Daoy (cell line): ENCODE results near the gene SLC16A10. TPM values are rescaled to one million over a fixed set of nuclear protein-coding genes. Genes with fewer than 3 reads are reported as not detected.
A peak's percentile ranks its signal among the peaks of the same experiment; 100 is the strongest.
"Not testable (repeated sequence)": the region's sequence is repeated elsewhere in the genome, so short reads cannot be mapped to it uniquely, and the experiment has no call there.

Experiments
- DNase-seq: peaks from one replicate; pipeline ENCODE4 v3.0.0-alpha.2; 2015; ENCODE audit warnings: low read depth
- total RNA-seq: library from RNA; depleted of rRNA; stranded (reverse); fragments of >200 nt; shearing (Covaris generic); gene quantifications from 2 replicates; pipeline ENCODE4 v1.2.3, GENCODE V29; 2014

SLC16A10 gene
- total RNA-seq, 1 experiment from 2014 or later: 1.2 TPM

DNA sequence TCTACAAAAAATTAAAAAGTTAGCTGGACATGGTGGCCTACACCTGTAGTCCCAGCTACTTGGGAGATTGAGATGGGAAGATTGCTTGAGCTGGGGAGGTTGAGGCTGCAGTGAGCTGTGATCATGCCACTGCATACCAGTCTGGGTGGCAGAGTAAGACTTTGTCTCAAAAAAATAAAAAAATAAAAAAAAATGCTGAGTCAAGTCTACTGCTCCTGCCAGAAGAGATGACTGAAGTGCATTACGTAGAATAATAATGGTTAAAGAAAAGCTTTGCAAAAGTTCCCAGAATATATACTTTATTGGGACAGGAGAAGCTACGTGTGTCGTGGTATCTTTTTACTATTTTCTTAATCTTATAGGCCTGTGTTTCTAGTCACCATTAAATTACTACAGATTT is 125.3 kb downstream of the SLC16A10 start:
- no peak for DNase-seq

DNA sequence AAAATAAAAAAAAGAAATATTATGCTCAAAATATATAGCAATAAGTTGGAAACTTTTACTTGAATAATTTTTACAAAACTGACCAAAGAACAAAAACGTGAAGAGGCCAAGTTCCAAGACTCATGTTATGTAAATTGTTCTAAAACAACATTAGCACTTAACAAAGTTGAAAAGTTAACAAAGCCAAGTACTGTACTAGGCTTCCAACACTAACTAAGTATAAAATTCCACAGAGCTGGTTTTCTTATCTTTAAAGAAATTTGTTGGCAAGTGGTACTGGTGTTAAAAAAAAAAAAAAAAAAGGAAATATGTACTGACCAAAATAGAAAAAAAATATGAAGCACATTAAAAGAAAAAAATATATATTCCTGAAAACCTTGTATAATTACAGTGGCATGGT is 127.8 kb downstream of the SLC16A10 start:
- no peak for DNase-seq

DNA sequence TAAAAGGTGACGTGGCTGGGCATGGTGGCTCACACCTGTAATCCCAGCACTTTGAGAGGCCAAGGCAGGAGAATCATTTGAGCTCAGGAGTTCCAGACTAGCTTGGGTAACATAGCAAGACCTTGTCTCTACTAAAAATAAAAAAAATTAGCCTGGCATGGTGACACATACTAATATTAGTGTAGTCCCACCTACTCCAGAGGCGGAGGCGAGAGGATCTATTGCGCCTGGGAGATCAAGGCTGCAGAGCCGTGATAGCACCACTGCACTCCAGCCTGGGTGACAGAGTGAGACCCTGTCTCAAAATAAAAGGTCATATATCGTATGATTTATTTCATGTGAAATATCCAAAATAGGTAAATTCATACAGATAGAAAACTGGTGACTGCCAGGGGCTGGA is 132.5 kb downstream of the SLC16A10 start:
- no peak for DNase-seq

DNA sequence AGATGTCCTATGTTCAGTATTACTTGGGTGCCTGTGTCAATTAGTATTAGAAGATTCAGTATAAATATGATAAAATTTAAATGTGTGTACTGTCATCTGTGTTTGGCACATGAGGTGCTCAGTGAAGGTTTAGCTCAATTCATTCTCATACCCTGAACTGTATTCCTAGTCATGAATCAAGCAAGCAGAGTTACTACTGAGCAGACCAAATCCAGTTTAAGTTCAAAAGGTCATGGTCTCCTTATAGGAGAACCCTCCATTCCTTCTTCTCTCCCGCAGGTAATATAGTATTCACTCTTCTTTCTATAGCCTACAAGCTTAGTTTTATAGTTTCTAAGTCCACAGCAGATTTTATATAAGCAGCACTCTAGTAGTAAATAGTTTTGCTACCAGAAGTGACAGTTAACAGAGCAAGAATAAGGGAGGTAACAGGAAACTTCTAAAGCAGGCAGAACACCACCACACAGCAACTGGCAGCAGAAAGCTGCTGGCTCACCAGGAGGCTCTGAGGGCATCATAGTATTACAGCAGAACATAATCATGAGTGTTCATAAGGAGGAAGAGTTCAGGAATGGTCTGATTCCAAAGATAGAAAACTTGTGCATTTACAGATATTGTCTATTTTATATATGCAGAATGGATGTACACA is 133.2 kb downstream of the SLC16A10 start:
- DNase-seq: no peak

DNA sequence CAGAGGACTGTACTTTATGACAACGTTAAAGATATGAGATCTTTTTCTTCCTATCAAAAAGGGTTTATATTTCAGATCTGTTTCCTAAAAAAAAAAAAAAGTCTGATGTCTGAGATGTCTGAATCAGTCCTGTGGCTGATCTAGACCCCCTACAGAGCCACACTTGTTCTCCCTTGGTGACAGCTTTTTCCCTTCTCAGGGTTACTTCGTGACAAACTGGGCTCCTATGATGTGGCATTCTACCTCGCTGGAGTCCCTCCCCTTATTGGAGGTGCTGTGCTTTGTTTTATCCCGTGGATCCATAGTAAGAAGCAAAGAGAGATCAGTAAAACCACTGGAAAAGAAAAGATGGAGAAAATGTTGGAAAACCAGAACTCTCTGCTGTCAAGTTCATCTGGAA is 134.5 kb downstream of the SLC16A10 start:
- no peak for DNase-seq

DNA sequence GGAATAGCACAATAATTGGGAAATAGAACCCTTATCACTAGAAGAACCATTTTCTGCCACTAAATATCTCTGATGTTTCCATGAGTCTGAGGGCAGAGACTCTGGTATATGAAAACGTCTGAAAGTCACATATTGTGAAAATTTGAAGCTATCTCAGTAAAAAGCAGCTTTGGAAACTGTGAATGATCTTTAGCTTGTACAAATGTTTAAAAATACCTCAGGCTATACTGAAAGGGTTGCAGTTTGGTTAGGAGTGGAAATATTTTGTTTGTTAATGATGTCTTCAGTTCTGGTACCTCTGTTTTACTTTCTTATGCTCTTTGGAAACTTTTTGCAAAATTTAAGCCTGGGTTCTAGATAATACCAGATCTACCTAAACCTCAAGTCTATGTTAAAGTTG is 135.0 kb downstream of the SLC16A10 start:
- DNase-seq: no peak

DNA sequence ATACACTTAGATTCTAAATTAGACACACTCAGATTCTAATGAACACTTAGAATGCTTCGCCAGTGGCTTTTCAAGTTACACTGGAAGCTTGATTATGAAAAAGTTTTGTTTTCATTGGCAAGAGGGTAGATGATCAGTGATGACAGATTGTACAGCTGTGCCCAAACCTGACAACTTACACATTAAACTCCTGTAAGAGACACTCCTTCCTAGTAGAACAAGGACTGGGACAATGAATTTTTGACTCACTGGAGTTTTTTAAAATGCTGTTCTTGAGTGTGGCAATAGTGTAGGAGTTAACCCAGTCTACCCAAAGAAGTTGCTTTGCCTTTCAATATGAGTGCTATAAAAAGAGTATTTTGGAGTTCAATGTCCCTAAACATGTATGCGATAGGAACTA is 140.8 kb downstream of the SLC16A10 start:
- peak; percentile 8 for DNase-seq

DNA sequence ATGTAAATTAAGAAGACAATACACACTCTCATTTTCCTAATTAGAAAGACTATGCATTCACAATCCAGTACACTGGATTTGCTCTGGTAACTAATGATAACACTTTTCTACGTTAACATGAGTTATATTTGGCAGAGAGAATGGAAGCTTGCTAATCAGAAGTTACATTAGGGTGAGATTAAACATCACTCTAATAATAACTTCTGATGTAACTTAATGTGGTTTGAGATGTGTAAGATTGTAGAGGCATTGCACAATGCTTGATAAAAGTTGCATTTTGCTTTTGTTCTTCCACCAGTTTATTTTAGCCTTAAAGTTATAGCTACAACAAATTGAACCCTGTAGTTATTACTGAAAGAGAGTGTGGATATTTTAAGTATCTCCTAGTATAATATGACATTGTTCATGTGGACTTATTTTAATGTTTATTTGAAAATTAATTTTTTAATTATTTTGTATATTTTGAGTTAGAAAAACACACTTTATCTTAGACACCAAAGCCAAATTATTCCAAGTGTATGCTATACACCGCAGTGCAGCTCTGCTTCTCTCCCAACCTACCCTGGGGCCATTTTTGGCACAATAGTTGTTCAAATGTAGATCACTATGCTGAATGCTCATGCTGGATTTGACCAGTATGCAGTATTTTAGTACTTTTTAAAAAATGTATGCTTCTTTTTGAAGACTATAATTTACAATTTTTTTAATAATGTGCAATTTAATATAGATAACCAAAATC is 143.2 kb downstream of the SLC16A10 start:
- no peak for DNase-seq

DNA sequence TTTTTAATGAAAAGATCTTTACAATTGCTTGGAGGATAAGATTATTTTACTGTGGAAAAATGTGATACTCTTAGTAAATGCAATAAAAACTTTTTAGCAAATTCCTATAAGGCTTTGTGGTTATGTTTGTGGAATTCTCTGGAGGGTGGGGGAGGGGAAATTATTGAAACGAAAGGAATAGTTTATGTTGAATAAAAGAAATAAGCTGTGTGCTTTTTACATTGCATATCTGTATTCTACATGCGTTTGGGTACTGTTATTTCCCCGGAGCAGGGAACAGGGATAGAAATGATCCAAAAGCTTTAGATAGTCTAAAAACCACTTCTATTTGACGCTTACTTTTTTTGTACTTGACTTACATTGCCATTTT is 143.8 kb downstream of the SLC16A10 start:
- no peak for DNase-seq

DNA sequence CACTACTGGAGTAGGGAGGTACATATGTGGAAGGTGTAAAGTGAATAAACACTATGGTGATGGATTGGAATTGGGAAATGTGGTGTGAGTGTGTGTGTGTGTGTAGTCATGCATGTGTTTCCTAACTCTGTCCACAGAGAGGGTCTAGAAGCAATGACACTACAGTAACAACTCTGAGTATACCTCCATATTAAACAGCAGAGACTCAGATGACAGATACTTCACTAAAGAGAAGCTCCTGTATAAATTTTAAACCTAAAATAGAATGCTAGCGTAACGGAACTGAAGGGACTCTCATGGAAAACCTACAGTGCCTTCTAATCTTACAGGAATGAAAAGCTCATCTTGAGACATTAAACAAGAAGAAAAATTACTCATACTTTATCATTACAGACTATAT is 150.5 kb downstream of the SLC16A10 start:
- no peak for DNase-seq

DNA sequence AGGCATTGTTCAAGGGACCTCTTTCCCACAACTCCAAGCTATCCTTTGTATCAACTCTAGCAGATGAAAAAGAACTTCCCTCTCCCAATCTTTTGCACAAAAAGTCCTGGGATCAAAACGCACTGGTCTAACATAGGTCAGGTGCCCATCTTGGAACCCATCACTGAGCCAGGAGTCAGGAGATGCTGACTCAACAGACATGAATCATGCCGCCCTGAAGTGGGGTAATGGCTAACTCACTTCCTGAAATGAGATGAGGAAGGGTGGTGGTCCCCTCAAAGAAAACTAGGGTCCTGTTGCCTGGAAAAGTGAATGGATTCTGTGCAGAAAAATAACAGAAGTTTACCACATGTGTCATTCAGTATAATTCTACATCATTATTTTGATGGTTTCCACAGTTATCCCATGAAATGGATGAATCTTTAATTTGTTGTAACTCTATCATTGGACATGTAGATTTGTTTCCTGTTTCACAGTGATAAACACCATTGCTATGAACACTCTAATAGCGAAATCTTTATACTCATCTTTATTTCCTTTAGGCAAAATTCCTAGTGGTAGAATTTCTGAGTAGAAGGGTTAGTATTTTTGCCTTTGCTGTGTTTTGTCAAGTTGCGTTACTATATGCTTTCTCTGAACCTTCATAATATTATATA is 151.3 kb downstream of the SLC16A10 start:
- peak; percentile 69 for DNase-seq

DNA sequence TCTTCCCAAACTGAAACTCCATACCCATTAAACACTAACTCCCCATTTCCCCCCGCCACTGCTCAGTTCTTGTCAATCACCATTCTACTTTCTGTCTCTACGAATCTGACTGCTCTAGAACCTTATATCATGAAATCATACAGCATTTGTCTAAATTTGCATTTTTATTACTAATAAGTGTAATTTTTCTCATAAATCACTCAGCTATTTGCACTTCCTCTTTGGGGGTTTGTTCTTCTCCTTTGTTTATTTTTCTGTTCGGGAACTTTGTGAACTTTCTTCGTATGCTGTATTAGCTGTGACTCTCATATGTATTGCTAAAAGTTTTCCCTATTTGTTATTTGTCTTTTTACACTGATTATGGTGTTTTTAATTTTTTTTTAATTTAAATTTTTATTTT is 152.2 kb downstream of the SLC16A10 start:
- no peak for DNase-seq

DNA sequence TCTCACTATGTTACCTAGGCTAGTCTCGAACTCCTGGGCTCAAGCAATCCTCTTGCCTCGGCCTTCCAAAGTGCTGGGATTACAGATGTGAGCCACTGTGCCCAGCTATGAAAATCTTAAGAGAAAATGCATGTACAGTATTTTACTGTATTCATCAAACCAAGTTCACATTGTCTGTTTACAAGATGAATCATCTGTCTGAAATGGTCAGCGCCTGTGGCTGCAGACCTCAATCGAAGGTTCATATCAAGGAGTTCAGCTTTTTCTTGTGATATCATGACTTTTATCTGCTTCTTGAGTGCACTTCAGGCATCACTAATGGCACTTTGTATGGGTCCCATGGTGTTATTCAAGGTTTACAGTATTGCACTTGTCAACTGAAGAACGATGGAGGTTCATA is 155.1 kb downstream of the SLC16A10 start:
- peak; percentile 11 for DNase-seq

DNA sequence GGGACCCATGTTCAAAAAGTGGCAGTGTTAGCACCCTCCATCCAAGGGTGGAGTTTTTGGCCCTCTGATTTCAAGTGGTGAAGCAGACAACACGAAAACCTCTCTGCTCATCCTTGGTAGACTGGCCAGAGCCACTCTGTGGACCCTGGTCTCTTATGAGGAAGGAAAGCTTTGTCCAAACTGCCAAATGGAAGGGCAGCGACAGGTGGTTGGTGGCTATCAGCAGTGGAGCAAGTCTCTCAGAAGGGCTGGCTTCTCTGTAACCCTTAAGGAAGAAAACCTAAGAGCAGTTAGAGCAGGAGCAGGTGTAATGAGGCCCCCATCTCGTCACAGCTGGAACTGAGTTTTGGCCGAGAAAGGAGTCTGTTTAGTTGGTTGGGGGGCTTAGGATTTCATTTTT is 155.8 kb downstream of the SLC16A10 start:
- DNase-seq: no peak

DNA sequence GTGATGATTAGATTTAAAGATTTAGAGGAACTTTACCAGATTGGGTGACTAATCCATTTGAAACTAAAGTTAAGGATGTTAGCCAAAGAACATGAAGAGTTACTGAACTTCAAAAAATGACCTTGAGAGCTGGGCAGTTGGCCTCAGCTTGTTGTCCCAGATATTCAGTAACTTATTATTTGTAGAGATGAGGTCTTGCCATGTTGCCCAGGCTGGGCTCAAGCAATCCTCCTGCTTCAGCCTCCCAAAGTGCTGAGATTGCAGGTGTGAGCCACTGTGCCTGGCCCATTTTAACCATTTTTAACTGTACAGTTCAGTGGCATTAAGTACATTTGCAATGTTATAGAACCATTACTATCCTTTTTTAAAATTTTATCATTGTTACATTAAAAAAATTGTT is 161.5 kb downstream of the SLC16A10 start:
- DNase-seq: no peak

DNA sequence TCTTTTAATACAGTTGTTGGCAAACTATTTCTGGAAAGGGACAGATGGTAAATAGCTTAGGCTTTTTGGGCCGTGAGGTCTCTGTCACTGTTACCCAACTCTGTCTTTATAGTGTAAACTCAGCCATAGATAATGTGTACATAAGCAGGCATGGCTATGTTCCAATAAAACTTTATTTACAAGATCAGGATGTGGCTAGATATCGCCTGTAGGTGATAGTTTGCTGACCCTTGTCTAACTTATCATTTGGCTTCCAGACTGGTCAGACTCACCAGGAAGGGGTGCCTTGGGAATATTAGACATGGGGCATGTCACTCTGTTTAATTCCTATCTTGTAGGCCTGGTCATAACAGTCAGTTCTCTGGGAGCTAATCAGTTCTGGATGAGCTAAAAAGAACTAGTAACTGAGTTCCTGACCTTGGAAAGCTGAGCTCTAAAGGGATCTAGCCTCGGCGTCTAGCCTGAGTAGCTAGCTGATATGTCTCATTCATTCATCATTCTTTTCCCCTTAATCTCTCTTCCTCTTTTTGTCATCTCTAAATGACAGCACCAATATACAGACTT is 163.6 kb downstream of the SLC16A10 start:
- no peak for DNase-seq

DNA sequence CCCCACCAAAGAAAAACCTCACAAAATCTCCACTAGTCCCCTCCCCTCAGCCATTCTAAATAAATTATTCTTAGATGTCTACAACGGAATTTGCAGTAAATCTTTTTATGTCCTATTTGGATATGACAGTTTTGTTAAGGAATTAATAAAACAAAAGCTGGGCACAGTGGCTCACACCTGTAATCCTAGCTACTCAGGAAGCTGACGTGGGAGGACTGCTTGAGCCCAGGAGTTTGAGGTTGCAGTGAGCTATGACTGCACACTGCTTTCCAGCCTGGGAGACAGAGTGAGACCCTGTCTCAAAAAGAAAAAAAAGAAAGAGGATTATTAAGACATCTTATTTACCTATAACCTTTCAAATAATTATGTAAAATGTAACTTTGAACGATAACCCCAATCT is 165.4 kb downstream of the SLC16A10 start:
- DNase-seq: no peak

DNA sequence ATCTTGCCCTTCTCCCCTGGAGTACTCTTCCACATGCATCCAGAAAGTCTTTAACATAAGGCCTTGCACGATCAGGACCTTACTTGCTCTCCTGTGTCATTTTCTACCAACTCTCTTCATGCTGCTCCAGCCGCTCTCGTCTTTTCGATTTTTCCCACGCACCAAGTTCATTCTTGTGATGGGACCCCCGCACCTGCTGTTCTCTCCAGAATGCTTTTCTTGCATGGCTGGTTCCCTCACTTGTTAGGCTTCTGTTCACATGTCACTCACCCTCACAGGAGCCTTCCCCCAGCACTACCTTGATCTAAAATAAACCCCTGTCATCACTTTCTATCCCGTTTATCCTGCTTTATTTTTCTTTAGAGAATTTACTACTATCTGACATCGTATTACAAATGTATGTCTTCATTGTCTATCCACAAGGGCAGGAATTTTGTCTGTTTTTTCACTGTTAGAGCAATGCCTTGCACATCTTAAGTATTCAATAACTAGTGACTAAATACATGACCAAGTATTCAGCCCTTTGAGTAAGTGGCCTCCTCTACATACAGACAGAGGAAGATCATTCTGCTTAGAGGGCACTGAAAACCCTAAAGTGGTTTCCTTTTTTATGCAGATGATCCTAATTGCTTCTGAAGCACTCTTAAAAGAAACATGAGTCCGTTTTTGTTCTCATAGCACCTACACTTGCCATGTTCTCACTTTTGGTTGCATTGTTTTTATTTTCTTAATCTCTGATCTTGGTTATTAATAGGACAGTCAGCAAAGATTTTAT is 166.9 kb downstream of the SLC16A10 start:
- no peak for DNase-seq

DNA sequence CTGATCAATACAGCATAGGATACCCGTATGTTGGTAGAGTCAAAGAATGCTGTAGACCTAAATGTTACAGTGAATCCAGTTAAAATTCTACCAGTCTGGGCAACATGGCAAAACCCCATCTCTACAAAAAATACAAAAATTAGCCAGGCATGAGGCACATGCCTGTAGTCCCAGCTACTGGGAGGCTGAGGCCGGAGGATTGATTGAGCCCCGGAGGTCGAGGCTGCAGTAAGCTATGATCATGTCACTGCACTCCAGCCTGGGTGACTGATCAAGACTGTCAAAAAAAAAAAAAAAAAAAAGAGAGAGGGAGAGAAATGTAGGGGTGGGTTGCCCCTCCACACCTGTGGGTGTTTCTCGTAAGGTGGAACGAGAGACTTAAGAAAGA is 167.5 kb downstream of the SLC16A10 start:
- no peak for DNase-seq

DNA sequence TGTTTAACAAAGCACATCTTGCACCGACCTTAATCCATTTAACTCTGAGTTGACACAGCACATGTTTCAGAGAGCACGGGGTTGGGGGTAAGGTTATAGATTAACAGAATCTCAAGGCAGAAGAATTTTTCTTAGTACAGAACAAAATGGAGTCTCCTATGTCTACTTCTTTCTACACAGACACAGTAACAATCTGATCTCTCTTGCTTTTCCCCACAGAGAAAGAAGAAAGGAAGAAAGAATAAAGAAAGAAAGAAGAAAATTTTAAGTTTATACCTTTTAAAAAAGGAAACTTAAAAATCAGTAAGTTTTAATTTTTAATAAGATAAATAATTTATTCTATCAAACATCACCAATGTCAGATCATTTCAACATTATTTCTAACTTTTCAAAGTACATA is 168.5 kb downstream of the SLC16A10 start:
- not testable (repeated sequence) for DNase-seq

DNA sequence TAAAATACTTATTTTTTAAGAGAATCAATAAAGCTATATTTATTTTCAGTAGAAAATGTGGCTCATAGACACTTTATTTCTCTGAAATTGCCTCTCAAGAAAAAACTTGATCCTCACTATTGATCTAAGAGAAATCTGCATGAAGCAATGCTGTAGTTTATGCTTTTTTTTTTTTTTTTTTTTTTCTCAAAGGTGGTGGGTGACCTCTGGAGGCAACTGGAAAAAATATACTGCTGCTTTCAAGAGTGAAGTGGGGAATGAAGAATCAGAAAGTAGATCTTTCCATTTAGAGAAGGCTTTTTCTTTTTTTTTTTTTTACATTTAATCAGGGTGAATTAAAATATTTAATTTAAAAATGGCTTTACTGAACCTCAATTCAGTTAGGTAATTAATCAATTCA is 169.3 kb downstream of the SLC16A10 start:
- no peak for DNase-seq

DNA sequence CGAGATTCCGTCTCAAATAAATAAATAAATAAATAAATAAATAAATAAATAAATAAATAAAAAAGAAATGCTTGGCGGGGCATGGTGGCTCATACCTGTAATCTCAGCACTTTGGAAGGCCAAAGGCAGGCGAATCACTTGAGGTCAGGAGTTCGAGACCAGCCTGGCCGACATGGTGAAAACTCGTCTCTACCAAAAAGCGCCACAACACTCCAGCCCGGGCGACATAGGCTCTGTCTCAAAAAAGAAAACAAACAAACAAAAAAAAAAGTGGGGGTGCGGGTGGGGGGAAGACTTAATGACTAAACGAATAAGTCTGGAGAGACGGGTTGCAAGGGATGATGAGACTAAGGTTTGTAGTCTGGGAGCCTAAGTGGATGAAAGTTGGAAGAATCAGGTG is 170.7 kb downstream of the SLC16A10 start:
- DNase-seq: no peak
